GM21529 (cell line): ENCODE data around the gene LZTS2.
A peak's percentile ranks its signal among the peaks of the same experiment; 100 is the strongest.
"Not testable (repeated sequence)": the region's sequence is repeated elsewhere in the genome, so short reads cannot be mapped to it uniquely, and the experiment has no call there.

Experiments used
- ATAC-seq: cut with Tn5 transposase; IDR thresholded peaks from one replicate; pipeline ENCODE4 v1.9.1; 2021; ENCODE audit not compliant: unreplicated experiment

LZTS2 gene

GRCh38 chr10:101031796-101032636 is 32.4 kb downstream of the LZTS2 start:
- peak; percentile 43 for ATAC-seq

GRCh38 chr10:101032637-101033224 is 33.1 kb downstream of the LZTS2 start:
- peak; percentile 6 for ATAC-seq

GRCh38 chr10:101033276-101033675 is 33.7 kb downstream of the LZTS2 start:
- no peak for ATAC-seq

GRCh38 chr10:101034404-101034803 is 34.8 kb downstream of the LZTS2 start:
- not testable (repeated sequence) for ATAC-seq

GRCh38 chr10:101035314-101035713 is 35.7 kb downstream of the LZTS2 start:
- ATAC-seq, result no peak

GRCh38 chr10:101035916-101036702 is 36.5 kb downstream of the LZTS2 start:
- no peak for ATAC-seq

- ATAC-seq, result no peak
Observed at GRCh38 chr10:101036726-101037125, 37.1 kb downstream of the LZTS2 start.

GRCh38 chr10:101038484-101038883 is 38.9 kb downstream of the LZTS2 start:
- no peak for ATAC-seq

GRCh38 chr10:101040061-101040460 is 40.5 kb downstream of the LZTS2 start:
- no peak for ATAC-seq

- ATAC-seq, result no peak
Observed at GRCh38 chr10:101040851-101041250, 41.2 kb downstream of the LZTS2 start.

- ATAC-seq, result peak; percentile 60
Observed at GRCh38 chr10:101041252-101041761, 41.7 kb downstream of the LZTS2 start.

- no peak for ATAC-seq
Observed at GRCh38 chr10:101042118-101042517, 42.5 kb downstream of the LZTS2 start.

GRCh38 chr10:101042667-101043362 is 43.2 kb downstream of the LZTS2 start:
- peak; percentile 96 for ATAC-seq

- ATAC-seq, result no peak
Observed at GRCh38 chr10:101043363-101043707, 43.7 kb downstream of the LZTS2 start.

GRCh38 chr10:101044117-101044516 is 44.5 kb downstream of the LZTS2 start:
- no peak for ATAC-seq

- no peak for ATAC-seq
Observed at GRCh38 chr10:101046332-101047238, 47.0 kb downstream of the LZTS2 start.

- ATAC-seq, result no peak
Observed at GRCh38 chr10:101047268-101047667, 47.7 kb downstream of the LZTS2 start.

- no peak for ATAC-seq
Observed at GRCh38 chr10:101047961-101048892, 48.6 kb downstream of the LZTS2 start.
